M059J (cell line): ENCODE results near the gene PIK3R5. TPM values are rescaled to one million over a fixed set of nuclear protein-coding genes. Genes with fewer than 3 reads are reported as not detected.

ENCODE experiments used
- DNase-seq: peaks from one replicate; pipeline ENCODE4 v3.0.0-alpha.2; 2012; ENCODE audit warnings: low read depth
- total RNA-seq: library from RNA; depleted of rRNA; stranded (reverse); fragments of >200 nt; shearing (Covaris generic); gene quantifications from 2 replicates; pipeline ENCODE4 v1.2.3, GENCODE V29; 2014

The PIK3R5 gene
- total RNA-seq, 1 experiment from 2014 or later: not detected

- no peak for DNase-seq
These were observed 86.1 kb downstream of the PIK3R5 start for GRCh38 chr17:8879410-8879809.

DNA sequence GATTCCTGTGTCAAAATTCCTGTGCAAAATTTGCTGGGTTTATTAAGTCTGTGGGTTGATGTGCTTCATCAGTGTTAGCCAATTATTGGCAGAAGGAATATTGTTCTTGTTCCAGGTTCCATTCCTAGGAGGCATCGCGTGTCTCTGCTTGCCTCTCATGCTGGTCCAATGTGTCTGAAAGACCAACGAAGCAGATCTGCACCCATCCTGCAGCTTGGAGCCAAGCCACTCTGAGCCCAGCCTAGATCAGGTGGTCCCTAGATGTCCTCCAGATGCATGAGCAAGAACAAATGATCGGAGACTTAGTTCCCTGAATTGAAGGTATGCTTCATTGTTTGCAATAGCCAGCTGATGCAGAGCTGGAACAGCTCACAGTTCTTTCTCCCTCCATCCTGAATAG lies 87.5 kb downstream of the PIK3R5 start:
- DNase-seq: no peak

GRCh38 chr17:8875957-8876356 lies 89.5 kb downstream of the PIK3R5 start:
- DNase-seq: no peak

- no peak for DNase-seq
These were observed 90.1 kb downstream of the PIK3R5 start for GRCh38 chr17:8875436-8875835.

DNA sequence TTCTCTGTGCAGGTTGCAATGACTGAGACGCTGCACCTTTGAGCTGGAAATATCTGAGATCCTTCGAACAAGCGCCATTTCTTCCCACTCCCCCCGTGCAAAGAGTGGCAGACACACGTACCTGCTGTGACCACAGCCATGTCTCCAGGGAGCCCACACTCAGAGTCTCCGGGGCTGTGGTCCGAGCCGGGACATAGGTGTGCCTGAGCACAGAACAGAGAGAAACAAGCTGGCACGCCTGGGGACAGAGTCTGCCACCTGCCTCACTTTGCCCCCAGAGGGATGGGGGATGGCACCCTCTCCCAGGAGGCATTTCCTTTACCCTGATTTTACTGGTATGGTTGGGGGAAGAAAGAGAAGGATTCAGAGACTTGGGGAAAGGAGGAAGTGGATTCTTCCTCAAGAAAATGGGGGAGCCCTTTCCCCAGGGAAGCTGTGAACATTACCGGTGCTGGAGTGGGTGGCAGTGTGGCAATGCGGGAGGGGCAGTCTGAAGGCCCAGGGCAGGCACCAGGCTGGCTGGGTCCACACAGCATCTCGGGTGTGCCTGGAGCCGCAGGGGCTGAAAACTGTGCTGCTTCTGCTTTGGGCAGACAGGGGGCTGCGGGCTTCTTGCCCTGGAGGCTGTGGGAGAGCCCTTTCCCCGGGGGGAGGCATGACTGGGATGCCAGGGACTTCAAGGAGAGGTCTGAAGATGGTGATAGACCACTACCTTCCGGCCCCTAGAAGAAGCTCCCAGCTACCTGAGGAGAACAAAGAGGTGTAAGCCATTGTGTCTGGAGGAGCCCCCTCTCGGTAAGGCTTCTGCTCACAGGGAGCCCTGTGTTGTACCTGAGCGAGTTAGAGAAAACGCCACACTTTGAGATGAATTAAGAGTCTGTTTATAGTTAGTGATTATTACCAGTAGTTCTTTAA lies 91.4 kb downstream of the PIK3R5 start:
- no peak for DNase-seq

DNA sequence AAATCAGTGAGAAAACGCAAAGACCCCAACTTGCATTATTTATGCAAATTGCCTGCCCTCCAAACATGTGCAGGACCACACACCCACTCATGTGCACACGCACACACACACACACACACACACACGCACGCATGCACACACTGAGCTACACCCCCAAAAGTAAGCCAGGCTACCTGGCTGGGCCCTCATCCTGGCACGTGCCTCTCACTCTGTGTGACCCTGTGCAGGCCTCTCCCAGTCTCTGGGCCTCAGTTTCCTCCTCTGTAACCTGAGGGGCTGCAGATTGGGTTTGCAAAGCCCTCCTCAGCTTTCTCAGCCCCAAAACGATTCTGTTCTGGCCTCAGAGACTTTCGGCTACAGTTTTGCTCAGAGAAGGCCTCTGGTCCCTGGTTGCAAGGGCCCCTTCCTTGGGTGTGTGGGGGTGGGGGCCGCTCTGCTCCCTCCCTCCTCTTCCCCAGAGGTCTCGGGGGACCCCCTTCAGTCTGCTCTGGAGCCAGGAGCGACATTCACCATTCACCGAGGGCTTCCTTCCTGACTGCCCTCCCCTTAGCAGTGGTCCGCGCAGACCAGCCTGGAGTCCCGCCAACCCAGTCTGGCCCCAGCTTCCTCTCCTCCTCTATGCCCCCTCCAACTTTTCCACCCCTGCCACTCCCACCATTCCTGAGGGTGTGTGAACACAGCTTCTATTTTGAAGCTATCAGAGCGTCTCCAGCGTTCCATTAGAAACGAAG lies 92.6 kb downstream of the PIK3R5 start:
- DNase-seq: no peak

GRCh38 chr17:8872036-8872704 lies 93.3 kb downstream of the PIK3R5 start:
- no peak for DNase-seq

DNA sequence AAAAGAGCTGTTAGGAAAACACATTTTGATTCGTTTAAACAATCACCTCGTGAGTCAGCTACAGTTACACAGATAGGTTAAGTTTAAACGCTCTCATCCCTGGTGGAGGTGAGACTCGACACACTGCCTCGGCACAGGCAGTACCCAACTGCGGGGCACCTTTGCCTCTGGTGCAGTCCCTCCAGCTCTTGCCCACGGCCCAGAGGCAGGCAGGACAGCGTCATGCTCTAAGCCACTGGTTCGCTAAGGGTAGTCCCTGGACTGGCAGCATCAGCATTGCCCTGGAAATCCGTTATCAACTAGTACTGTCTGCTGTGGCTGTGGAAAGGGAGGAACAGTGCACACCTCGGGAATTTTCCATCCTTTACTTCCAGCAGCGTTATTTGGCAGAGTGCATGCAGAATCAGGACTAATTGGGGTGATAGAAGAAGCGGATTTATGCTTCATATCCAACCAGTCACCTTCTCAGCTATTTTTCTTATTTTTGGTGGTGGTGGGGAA lies 94.4 kb downstream of the PIK3R5 start:
- no peak for DNase-seq

DNA sequence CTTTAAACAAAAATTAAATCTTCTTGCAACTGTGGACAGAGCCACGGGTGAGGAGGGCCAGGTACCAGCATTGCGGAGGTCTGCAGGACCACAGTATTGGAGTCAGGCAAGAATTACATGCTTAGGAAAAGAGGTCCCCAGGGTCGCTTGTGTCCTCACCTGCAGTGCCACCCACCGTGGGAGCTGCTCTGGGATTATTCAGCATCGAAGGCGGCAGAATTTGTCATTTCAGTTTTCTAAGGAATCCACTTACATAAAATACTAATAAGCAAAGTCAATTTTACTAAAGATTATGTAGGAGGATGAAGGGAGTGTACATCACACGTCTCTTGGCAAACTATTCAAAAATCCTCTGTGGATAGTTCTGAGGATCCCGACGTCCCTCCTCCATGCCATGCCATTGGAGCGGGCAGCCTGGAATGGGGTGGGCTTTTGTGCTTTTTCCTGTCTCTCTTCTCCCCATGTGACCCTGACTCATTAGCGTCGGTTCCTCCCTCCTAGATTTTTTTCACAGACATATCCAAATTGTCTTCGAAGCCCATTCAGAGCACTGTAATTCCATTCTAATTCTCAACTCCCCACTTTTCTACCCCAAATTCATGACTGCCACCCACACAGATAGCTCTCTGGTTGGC lies 95.0 kb downstream of the PIK3R5 start:
- DNase-seq: no peak

DNA sequence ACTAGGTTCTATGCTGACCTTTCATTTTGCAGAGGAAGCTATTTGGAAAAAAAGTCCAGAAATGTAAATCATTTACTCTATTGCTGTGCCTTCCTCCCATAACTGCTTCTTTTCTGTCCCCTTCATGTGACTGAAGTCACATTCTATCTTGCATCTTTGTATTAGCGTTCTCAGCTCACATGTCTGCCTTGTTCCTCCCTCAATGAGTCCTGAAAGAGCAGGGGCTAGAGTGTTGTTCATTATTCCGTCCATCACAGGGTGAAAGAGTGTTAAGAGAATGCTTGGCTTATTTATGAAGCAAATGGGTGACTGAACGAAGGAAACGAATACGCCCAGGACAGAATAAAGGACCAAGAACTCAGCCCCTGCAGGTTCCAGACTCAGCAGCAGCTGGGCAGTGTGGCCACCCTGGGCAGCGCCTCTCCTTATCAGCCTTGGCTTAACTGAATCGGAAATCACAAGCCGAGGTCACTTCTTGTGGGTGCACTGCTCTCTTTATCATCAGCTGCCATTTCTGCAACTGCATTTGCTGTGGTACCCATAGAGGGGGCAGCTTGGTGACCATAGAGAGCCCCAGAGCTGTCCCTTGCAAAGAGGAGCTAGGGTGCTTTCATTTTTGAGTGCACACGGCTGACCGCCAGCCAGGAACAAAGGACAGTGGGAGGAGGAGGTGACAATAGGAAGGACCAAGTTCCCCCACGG lies 96.2 kb downstream of the PIK3R5 start:
- DNase-seq: no peak

- DNase-seq: no peak
These were observed 97.0 kb downstream of the PIK3R5 start for GRCh38 chr17:8868529-8868951.

DNA sequence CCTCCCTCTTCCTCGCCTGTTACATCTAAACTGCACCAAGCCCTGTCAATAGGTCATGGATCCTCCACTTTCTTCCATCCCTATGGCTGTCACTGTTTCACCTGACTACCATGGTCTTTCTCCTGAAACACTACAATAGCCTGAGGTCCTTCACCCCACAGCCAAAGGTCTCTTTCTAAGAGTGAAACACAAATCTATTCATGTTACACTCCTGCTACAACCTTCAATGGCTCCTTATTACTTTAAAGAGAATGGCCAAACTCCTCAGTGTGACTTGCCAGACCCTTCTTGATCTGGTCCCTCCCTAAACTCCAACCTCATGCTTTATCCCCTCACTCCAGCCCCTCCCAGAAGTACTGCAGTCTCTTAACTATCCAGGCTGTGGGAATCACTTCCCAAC lies 97.4 kb downstream of the PIK3R5 start:
- DNase-seq: no peak

DNA sequence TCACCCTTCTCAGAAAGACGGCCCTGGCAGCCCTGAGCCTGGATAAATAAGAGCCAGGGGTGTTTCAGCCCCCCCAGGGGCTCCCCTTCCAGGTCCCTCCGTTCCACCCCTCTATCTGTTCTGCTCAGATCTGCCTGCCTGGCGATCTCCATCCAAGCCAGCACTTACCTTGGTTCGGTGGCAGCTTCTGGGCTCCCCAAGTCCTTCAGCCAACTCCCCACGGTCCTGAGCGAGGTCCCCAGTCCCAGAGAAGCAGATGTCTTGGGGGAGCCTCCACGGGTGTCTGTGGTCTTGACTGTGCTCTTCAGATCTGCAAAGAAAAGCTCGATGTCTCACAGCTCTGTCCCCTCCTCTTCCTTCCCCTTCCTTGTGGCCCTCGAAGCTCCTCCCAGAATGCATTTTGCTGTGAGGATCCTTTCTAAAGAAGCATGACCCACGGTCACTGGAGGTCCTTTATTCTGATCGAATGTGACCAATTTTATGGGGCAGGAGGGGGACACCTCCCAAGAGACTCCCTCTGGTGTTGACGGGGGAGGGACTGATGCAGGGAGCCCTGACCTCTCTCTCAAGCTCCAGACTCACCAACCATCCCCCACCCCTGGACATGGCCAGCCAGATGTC lies 98.0 kb downstream of the PIK3R5 start, which contains the start of gene PIK3R6:
TSS of gene PIK3R6 (minus strand) at position 314 of the 621 bp plus-strand sequence. CDS start 17,880 bp downstream, outside the sequence.
- DNase-seq: no peak

- no peak for DNase-seq
These were observed 99.7 kb downstream of the PIK3R5 start for GRCh38 chr17:8865811-8866210.

- DNase-seq: no peak
These were observed 100.1 kb downstream of the PIK3R5 start for GRCh38 chr17:8865385-8865784.

DNA sequence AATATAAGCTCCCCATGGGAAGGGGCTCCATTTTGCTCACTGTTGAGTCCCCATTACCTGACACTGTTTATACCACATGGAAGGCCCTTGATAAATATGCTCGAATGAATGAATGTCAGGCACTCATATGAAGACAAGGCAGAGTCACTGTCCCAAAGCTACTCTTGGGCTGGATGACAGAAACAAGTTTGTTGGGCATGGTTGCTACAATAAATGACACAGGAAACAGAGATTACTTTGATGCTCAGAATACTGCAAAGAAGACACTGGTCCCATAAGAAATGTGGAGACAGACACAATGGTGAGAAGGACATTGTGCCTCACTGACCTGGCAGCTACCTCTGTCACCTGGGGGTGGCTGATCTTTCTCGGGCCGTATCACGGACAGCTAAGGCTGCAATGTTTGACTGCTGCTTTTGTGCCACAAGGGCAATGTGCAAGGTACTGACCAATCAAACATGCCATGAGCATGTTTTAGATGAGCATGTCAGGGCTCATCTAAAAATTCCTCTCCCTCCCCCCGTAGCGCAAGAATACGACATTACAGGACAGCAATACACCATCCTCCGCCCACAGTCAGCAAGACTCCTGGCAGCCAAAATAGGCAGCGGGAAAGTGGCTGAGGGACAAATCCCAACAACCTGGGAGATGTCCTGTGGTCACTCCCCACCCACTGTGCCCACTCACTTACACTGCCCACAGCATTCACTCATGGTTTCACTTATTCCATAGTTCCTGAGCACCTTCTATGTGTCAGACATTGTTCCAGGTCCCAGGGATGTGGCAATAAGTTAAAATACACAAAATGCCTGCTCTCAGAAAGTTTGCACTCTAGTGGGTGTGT lies 103.1 kb downstream of the PIK3R5 start:
- DNase-seq: no peak

GRCh38 chr17:8861495-8862181 lies 103.9 kb downstream of the PIK3R5 start:
- DNase-seq: no peak

GRCh38 chr17:8859804-8860430 lies 105.6 kb downstream of the PIK3R5 start:
- DNase-seq: no peak
